HG03520 (cell line): ENCODE measurements around the gene KRT71.
"Not testable (repeated sequence)": the region's sequence is repeated elsewhere in the genome, so short reads cannot be mapped to it uniquely, and the experiment has no call there.

Experiments
- ATAC-seq: cut with Tn5 transposase; IDR thresholded peaks from one replicate; pipeline ENCODE4 v1.9.1; 2021; ENCODE audit warnings: mild to moderate bottlenecking, moderate library complexity; ENCODE audit not compliant: unreplicated experiment

Gene KRT71

GRCh38 chr12:52552681-52553195 is at the start of gene KRT71:
Gene KRT71 (minus strand): TSS chr12:52553145. CDS start chr12:52553077, 68 bp downstream.
- no peak for ATAC-seq

GRCh38 chr12:52602552-52602951 is 49.6 kb upstream of the KRT71 start:
- ATAC-seq, result no peak

GRCh38 chr12:52601671-52602070 is 48.7 kb upstream of the KRT71 start:
- no peak for ATAC-seq

GRCh38 chr12:52600941-52601481 is 48.1 kb upstream of the KRT71 start, which contains the start of gene KRT72:
Gene KRT72 (minus strand): TSS chr12:52601463. CDS start chr12:52601452, 11 bp downstream.
- no peak for ATAC-seq

GRCh38 chr12:52600475-52600874 is 47.5 kb upstream of the KRT71 start:
- ATAC-seq, result no peak

- ATAC-seq, result no peak
Observed at GRCh38 chr12:52600071-52600470, 47.1 kb upstream of the KRT71 start.

GRCh38 chr12:52598966-52599365 is 46.0 kb upstream of the KRT71 start:
- no peak for ATAC-seq

- not testable (repeated sequence) for ATAC-seq
Observed at GRCh38 chr12:52594237-52594636, 41.3 kb upstream of the KRT71 start.

- ATAC-seq, result no peak
Observed at GRCh38 chr12:52591521-52591920, 38.6 kb upstream of the KRT71 start.

- no peak for ATAC-seq
Observed at GRCh38 chr12:52590021-52590420, 37.1 kb upstream of the KRT71 start.

GRCh38 chr12:52587563-52587962 is 34.6 kb upstream of the KRT71 start:
- no peak for ATAC-seq

- no peak for ATAC-seq
Observed at GRCh38 chr12:52585946-52586345, 33.0 kb upstream of the KRT71 start.

GRCh38 chr12:52585066-52585465 is 32.1 kb upstream of the KRT71 start:
- no peak for ATAC-seq

- ATAC-seq, result no peak
Observed at GRCh38 chr12:52584156-52584682, 31.3 kb upstream of the KRT71 start.

GRCh38 chr12:52582971-52583456 is 30.1 kb upstream of the KRT71 start:
- no peak for ATAC-seq

- no peak for ATAC-seq
Observed at GRCh38 chr12:52582486-52582885, 29.5 kb upstream of the KRT71 start.

GRCh38 chr12:52581481-52581880 is 28.5 kb upstream of the KRT71 start:
- no peak for ATAC-seq

- no peak for ATAC-seq
Observed at GRCh38 chr12:52581066-52581465, 28.1 kb upstream of the KRT71 start.

- ATAC-seq, result no peak
Observed at GRCh38 chr12:52580496-52580895, 27.6 kb upstream of the KRT71 start.

- no peak for ATAC-seq
Observed at GRCh38 chr12:52579468-52580465, 26.8 kb upstream of the KRT71 start.

- ATAC-seq, result no peak
Observed at GRCh38 chr12:52578469-52578868, 25.5 kb upstream of the KRT71 start.
